DND-41 (cell line): ENCODE results near the gene CEBPG.

Experiments
- ATAC-seq: fragments of 200-7000 bp; cut with Tn5 transposase; 3 replicates; pipeline ENCODE4 v1.9.1; 2021; ENCODE audit warnings: low read depth; ENCODE audit not compliant: insufficient read depth
- DNase-seq: peaks from one replicate; pipeline ENCODE4 v3.0.0-alpha.2; 2020
- H2AFZ ChIP-seq: 2 replicates; pipeline ENCODE4 v1.6.0; 2012; ENCODE audit warnings: low read depth, low read length
- H3K27ac ChIP-seq: 2 replicates; pipeline ENCODE4 v1.5.1; 2012; ENCODE audit warnings: low read length, inconsistent platforms
- H3K27me3 ChIP-seq: fragments of 200-600 bp; sonication (generic); 2 replicates; pipeline ENCODE4 v1.6.0; 2012; ENCODE audit warnings: low read length, mild to moderate bottlenecking, inconsistent platforms; ENCODE audit not compliant: insufficient read depth, poor library complexity
- H3K36me3 ChIP-seq: 2 replicates; pipeline ENCODE4 v1.5.1; 2012; ENCODE audit warnings: low read length, inconsistent platforms; ENCODE audit not compliant: insufficient read depth
- H3K4me1 ChIP-seq: 2 replicates; pipeline ENCODE4 v1.5.1; 2012; ENCODE audit warnings: mild to moderate bottlenecking, low read length; ENCODE audit not compliant: insufficient read depth
- H3K4me2 ChIP-seq: 2 replicates; pipeline ENCODE4 v1.6.0; 2012; ENCODE audit warnings: mild to moderate bottlenecking, moderate library complexity, low read length, inconsistent platforms; ENCODE audit not compliant: insufficient read depth
- H3K4me3 ChIP-seq, 2 experiments: fragments of 200-600 bp in 1 of 2; shearing (Covaris generic) in 1 of 2; 2 replicates each; pipeline ENCODE4 v1.5.1; 2012 to 2016; ENCODE audit warnings: inconsistent platforms in 2 of 2, low read length in 2 of 2, mild to moderate bottlenecking in 2 of 2, low read depth in 1 of 2, moderate library complexity in 1 of 2
- H3K79me2 ChIP-seq: 2 replicates; pipeline ENCODE4 v1.6.0; 2012; ENCODE audit warnings: low read length, inconsistent platforms; ENCODE audit not compliant: insufficient read depth
- H3K9ac ChIP-seq: 2 replicates; pipeline ENCODE4 v1.6.0; 2012; ENCODE audit warnings: low read depth, mild to moderate bottlenecking, inconsistent platforms, low read length, moderate library complexity
- H3K9me3 ChIP-seq: 2 replicates; pipeline ENCODE4 v1.5.1; 2012; ENCODE audit warnings: low read length, moderate library complexity, mild to moderate bottlenecking, inconsistent platforms; ENCODE audit not compliant: insufficient read depth, severe bottlenecking
- H4K20me1 ChIP-seq: 2 replicates; pipeline ENCODE4 v1.6.0; 2012; ENCODE audit warnings: low read length; ENCODE audit not compliant: insufficient read depth
- EZH2 ChIP-seq: IDR thresholded peaks from 3 replicates; pipeline ENCODE4 v1.6.1; 2012; ENCODE audit warnings: borderline replicate concordance, low read depth, mild to moderate bottlenecking, moderate library complexity, low read length, inconsistent platforms; ENCODE audit not compliant: severe bottlenecking
- TF ChIP-seq, protein P1 (sequence below): IDR thresholded peaks from 2 replicates; pipeline ENCODE4 v1.5.1; 2012; ENCODE audit warnings: borderline replicate concordance, low read length, moderate library complexity, mild to moderate bottlenecking; ENCODE audit not compliant: poor library complexity, severe bottlenecking; ENCODE audit errors: extremely low read depth

The CEBPG gene

GRCh38 chr19:33381101-33381500 lies 7.6 kb downstream of the CEBPG start:
- TF ChIP-seq EZH2: no peak
- TF ChIP-seq, protein P1, sequence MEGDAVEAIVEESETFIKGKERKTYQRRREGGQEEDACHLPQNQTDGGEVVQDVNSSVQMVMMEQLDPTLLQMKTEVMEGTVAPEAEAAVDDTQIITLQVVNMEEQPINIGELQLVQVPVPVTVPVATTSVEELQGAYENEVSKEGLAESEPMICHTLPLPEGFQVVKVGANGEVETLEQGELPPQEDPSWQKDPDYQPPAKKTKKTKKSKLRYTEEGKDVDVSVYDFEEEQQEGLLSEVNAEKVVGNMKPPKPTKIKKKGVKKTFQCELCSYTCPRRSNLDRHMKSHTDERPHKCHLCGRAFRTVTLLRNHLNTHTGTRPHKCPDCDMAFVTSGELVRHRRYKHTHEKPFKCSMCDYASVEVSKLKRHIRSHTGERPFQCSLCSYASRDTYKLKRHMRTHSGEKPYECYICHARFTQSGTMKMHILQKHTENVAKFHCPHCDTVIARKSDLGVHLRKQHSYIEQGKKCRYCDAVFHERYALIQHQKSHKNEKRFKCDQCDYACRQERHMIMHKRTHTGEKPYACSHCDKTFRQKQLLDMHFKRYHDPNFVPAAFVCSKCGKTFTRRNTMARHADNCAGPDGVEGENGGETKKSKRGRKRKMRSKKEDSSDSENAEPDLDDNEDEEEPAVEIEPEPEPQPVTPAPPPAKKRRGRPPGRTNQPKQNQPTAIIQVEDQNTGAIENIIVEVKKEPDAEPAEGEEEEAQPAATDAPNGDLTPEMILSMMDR: no peak
- no peak for ATAC-seq
- H3K27ac ChIP-seq: no peak overlapping the region
- H2AFZ ChIP-seq: no peak overlapping the region
- H3K4me3 ChIP-seq: no peak overlapping the region
- H3K36me3 ChIP-seq: peaks cover 53% of the 10 kb centered on the region
- no peak overlapping the region for H3K4me2 ChIP-seq
- no peaks in the 10 kb centered on the region for H3K9me3 ChIP-seq
- peaks cover 100% of the 10 kb centered on the region for H3K79me2 ChIP-seq
- H4K20me1 ChIP-seq: peaks cover 88% of the 10 kb centered on the region
- no peaks in the 10 kb centered on the region for H3K27me3 ChIP-seq
- H3K9ac ChIP-seq: no peak overlapping the region
- DNase-seq: no peak
- H3K4me1 ChIP-seq: peaks cover 17% of the 10 kb centered on the region

GRCh38 chr19:33382006-33382405 lies 8.5 kb downstream of the CEBPG start:
- no peak for ATAC-seq
- Histone ChIP-seq H4K20me1 (peaks cover 88% of the 10 kb centered on the region), H3K79me2 (peaks cover 100% of the 10 kb centered on the region), H3K27ac (no peak overlapping the region), H3K9me3 (no peaks in the 10 kb centered on the region), H3K9ac (no peak overlapping the region), H3K36me3 (peaks cover 58% of the 10 kb centered on the region), H3K4me3 (no peak overlapping the region), H3K4me2 (no peak overlapping the region), H3K27me3 (no peaks in the 10 kb centered on the region), H2AFZ (no peak overlapping the region), H3K4me1 (peaks cover 10% of the 10 kb centered on the region)
- no peak for DNase-seq
- TF ChIP-seq, protein P1: no peak

GRCh38 chr19:33382982-33383381 lies 9.5 kb downstream of the CEBPG start:
- peaks cover 88% of the 10 kb centered on the region for H4K20me1 ChIP-seq
- no peak overlapping the region for H3K4me3 ChIP-seq
- H3K27ac ChIP-seq: no peak overlapping the region
- ATAC-seq: no peak
- H3K36me3 ChIP-seq: peaks cover 60% of the 10 kb centered on the region
- H3K4me1 ChIP-seq: peaks cover 2% of the 10 kb centered on the region; the same call in 1 of the 2 replicates
- no peak for DNase-seq
- H3K9ac ChIP-seq: no peak overlapping the region
- no peaks in the 10 kb centered on the region for H3K27me3 ChIP-seq
- H2AFZ ChIP-seq: no peak overlapping the region
- no peak for TF ChIP-seq EZH2
- TF ChIP-seq, protein P1: no peak
- H3K9me3 ChIP-seq: no peaks in the 10 kb centered on the region
- no peak overlapping the region for H3K4me2 ChIP-seq
- H3K79me2 ChIP-seq: peaks cover 99% of the 10 kb centered on the region
